MM.1S (cell line): ENCODE data around the gene CAMSAP1.

ENCODE experiments used
- CTCF ChIP-seq: fragments of 300-600 bp; sonication (generic); IDR thresholded peaks from 2 replicates; pipeline ENCODE4 v1.5.1; 2016; ENCODE audit warnings: antibody characterized with exemption, low read length, mixed read lengths
- EZH2 ChIP-seq: fragments of 300-600 bp; sonication (generic); optimal IDR thresholded peaks from 2 replicates; pipeline ENCODE3; 2017; ENCODE audit warnings: low read depth, mild to moderate bottlenecking, antibody characterized with exemption, low read length, mixed read lengths
- EZH2phosphoT487 ChIP-seq: fragments of 300-600 bp; sonication (generic); IDR thresholded peaks from 2 replicates; pipeline ENCODE4 v1.6.1; 2018; ENCODE audit warnings: antibody characterized with exemption, low read length

- TF ChIP-seq CTCF (no peak), EZH2 (no peak), EZH2phosphoT487 (no peak)
Observed at GRCh38 chr9:135947582-135947981, 40.2 kb upstream of the CAMSAP1 start.
